Measurements from ENCODE around the gene MPDZ.

MPDZ gene

DNA sequence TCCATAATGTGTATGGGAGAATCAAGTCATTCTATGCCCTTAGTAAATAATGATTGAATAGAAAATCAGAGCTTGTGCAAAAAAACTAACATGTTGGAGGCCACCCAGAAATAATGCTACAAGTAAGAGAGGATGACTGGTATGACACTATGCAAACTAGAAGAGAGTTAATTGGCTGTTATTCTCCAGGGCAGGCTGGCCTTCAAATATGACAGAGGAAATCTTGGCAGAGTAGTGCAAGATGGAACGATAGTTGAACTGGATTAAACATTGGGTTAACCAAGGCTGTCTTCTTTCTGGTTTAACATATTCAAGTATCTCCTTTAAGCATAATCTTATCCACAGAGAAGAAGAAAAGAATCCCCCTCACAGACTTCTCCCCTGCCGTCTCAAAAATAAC, 196.1 kb downstream of the MPDZ start:
- no peak for DNase-seq (ENCODE audit: low read depth)

DNA sequence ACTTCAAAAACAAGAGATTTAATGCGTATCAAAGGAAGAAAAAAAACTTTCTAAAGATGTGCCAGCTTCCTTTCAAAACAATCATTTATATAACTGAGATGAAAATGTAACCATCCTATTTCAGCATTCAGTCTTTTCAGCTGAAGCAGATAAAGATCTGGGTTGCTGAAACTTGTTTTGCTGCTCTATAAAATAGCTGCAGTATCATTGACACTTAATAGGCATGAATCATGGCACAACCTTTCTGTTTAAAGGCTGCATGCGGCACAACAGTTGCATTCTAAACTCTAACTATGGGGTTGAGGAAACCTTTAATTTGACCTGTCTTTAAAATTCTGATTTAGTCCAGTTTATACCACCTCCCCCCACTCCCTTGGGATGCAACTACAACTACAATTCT, 196.7 kb downstream of the MPDZ start:
- DNase-seq (ENCODE audit: low read depth): no peak

DNA sequence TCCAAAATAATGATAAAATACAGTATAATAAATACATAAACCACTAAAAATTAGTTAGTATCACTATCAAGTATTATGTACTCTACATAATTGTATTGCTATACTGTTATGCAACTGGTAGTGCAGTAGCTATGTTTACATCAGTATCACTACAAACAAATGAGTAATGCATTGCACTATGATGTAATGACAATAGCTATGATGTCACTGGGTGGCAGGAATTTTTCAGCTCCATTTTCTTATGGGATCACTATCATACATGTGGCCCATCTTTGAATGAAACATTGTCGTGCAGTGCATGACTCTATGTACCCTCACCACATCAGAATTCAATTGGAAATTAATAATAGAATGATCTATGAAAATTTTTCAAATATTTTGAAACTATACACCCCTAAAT, 201.3 kb downstream of the MPDZ start:
- no peak for DNase-seq (ENCODE audit: low read depth)

DNA sequence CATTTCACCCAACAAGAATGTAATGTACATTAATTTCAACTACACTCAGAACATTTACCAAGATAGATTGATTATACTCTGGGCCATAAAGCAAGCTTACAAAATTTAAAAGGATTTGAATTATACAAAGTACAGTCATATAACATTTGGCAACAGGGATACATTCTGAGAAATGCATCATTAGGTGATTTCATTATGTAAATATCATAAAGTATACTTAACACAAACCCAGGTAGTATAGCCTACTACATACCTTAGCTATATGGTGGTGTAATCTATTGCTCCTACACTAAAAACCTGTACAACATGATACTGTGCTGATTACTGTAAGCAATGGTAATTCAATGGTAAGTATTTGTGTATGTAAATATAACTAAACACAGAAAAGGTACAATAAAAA, 202.9 kb downstream of the MPDZ start:
- DNase-seq (ENCODE audit: low read depth): no peak

DNA sequence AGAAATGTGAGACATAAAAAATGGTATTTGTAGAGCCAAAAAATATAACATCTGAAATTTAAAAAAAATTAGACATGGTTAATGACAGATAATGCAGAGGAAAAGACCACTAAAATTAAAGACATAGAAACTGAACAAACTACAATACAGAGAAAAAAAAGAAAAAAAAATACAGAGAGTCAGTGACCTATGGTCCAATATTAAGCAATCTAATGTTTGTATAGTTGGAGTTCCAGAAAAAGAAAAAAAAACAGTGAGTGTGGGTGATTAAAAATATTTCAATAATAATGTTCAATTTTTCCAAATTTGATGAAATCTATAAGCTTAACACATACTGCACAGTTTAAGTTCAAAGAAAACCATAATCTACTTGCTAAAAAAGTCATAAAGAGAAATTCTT, 207.6 kb downstream of the MPDZ start:
- no peak for DNase-seq (ENCODE audit: low read depth)

DNA sequence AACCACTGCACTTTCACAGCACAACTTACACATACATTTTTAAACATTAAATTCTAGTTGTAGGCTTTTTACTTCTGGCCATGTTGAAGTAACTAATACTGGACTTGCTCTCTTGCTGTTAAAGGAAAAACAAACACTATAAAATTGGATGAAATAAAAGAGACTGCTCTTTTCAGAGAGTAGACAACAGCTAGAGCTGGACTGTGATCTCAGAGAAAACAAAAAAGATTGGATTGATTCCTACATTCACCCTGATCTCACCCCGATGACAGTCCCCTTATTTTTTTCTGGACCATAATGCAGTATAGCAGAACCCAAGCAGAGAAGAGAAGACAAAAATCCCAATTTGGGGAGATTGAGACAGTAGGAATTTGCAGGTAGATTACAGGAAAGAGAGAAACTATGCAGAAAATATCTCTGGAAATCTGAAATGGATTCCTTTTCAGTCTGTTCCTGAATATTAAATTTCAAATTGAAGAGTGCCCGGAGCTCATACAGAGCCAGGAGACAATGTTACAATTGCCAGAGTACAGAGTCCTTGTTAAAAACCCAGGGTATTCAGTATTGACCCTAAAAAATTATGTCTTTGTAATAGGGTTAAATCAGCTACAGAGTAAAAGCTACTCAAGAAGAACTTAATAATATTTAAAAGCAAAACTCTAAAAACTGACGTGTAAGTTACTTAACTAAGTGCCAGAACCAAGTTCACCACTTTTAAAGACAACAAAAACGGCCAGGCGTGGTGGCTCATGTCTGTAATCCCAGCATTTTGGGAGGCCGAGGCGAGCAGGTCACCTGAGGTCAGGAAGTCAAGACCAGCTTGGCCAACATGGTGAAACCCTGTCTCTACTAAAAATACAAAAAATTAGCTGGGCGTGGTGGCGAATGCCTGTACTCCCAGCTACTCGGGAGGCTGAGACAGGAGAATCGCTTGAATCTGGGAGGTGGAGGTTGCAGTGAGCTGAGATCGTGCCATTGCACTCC, 208.6 kb downstream of the MPDZ start:
- DNase-seq (ENCODE audit: low read depth): no peak

DNA sequence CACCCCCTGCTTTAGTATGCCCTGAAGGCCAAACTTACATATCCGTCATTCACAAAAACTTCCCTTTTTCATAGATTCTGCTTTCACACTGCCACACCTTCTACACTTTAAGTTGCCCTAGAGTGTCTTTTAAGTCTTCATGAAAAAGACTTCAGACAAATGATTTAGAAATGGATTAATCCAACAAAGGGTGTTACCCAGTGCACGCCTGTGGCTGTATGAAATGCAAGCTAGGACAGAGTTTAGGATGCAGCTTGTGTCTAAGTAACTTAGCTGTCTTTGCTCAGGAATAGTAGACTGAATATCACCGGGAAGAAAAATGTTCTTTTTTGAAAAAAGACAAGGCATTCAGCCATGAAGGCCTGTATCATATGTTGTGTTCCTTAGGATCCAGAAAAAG, 210.0 kb downstream of the MPDZ start:
- DNase-seq (ENCODE audit: low read depth): no peak

DNA sequence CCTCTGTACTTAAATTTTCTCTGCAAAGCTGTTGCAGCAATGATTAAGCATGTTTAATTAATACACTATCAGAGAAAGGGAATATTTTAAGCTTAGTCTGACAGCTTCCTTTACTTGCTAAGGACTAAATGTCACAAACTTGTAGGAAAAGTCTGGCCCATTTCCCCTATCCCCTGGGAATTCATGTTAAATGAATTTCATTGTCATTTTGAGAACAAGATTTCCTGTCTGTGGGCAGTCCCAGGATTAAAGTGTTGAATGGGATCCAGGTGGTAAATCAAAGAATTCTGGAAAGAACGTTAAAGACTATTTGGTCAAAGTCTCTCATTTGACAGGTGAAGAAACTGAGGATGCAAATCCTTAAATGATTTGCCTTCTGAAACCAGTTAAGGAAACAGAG, 214.8 kb downstream of the MPDZ start:
- DNase-seq (ENCODE audit: low read depth): no peak

DNA sequence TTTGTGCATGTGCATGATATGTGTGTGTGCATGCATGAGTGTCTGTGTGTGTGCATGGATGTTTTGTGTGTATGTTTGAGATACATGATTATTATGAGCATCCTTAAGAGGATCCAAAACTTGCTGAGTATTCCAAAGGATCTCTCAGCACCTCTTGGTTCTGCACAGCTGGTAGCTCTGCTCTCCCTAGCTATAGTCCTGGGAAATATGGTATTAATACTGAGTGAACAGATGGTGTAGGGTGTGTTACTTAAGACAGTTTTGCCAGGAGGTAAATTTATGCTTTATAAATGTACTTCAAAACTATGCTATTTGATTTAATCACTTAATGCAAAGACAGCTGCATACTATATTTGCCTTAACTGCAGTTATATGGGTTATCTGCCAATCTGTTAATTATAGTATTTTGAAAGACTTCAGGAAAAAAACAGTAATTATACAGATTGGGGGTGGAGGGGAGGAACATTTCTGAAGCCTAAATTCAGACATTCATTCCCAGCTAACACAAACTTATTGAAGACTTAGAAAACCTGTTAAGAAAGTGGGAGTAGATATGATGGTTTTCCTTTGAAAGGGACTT, 215.5 kb downstream of the MPDZ start:
- DNase-seq (ENCODE audit: low read depth): no peak

DNA sequence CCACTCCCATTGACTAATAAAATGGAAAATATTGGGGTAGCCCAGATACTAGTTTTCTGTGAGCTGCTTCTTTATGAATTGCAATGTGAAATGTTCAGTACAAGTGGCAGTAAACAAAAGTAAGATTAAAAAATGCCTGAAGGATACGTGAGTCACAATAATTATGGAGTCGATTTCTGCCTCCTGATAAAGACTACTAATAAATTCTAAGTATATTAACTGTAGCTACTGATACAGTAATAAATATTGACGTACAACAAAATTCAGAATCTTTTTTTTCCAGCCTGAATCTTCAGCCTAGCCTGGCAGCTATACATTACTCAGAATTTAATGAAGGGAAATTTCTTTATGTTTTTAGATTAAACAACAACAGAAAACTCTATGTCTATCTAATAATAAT, 218.1 kb downstream of the MPDZ start:
- no peak for DNase-seq (ENCODE audit: low read depth)

Data from GM04503 (cell line).